ENCODE data around the gene VGLL4. TPM values are rescaled to one million over a fixed set of nuclear protein-coding genes. Genes with fewer than 3 reads are reported as not detected.

Gene VGLL4
- total RNA-seq, 2 experiments from 2014 or later, result 24.4 to 24.9 TPM

DNA sequence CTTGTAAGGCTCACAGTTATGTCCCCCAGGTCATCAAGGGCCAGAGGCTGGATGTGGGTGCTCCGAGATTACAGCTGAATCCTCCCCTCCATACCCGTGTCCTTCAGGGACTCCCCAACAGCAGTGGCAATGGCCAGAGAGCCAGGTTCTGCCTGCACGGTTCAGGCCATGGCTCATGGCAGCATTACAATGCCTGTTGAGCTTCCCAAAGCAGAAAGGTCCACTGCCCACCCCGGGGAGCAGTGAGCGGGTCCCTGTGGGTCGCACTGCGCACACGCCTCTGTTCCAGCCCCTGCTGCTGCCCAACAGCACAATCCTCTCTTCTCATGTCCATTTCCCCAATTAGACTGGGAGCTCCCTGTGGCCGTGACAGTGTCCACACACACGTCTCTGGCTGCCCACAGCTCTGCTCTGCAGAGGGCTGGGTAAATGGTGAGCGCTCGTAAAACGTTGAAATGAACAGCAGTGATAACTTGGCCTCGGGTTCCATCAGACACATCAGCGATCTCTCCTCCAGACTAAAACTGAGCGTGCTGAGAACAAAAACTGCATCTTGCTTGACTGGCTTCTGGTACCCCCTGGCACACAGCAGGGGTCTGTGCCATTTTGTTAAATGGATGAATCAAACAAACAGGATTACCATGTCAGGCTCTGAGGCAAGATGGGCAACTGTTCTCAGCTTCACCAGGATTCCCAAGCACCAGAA is 80.4 kb downstream of the VGLL4 start:
- Mint-ChIP-seq H3K27ac (no peak overlapping the region), H3K36me3 (ENCODE audit: low read depth) (peaks cover 6% of the 10 kb centered on the region)
- CTCF ChIA-PET, result interaction anchor here (1.1 kb wide), 1 partner anchor 85 kb away, joined by 3 read pairs; no protein-coding TSS in a partner anchor

DNA sequence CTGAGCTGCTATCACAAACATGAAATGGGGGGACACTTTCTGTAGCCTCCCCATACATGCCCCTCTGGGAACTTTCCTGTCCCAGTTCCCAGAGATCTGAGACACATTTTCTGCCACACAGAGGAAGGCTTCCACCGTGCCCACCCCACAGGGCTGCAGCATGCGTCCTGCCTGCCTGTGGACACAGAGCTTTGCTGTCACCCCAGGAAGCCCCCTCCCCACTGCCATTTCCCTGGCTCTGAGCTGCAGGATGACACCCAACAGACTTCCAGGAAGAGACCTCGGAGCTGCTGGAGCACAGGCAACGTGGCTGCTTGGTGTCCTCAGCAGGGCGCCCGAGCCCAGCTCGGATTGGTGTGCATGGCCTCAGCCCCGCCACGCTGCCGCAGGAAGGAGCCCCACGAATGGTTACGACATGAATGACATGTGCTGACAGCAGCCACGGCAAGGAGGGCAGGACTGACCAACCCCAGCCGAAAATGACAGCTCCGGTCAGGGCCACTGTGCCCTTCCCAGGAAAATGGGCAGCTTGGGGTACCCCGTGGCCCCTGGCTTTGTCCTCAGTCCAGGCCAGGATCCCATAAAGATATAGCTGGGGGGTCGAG is 81.3 kb downstream of the VGLL4 start:
- ATAC-seq (no peak), DNase-seq (no peak)
- H3K4me3 Mint-ChIP-seq, result no peak overlapping the region
- ChIA-PET CTCF (interaction anchor here (1.1 kb wide), 1 partner anchor 86 kb away, joined by 3 read pairs; no protein-coding TSS in a partner anchor), POLR2A (no interaction called here)
- H3K27me3 Mint-ChIP-seq, result no peaks in the 10 kb centered on the region
- H3K27ac Mint-ChIP-seq, result peak overlapping the region; percentile 24
- H3K4me1 Mint-ChIP-seq, result peaks cover 8% of the 10 kb centered on the region
- H3K36me3 Mint-ChIP-seq (ENCODE audit: low read depth), result peaks cover 12% of the 10 kb centered on the region
- no peaks in the 10 kb centered on the region for H3K9me3 Mint-ChIP-seq (ENCODE audit: low read depth)
- intact Hi-C loops (cut with DNase I, micrococcal nuclease), result loop anchor here in 1 of 2 experiments (10.0 kb wide), 1 partner anchor 82 kb away; the partner anchor contains the start of gene VGLL4

More for the DNA sequence above, 80.4 kb downstream of the VGLL4 start:
- Mint-ChIP-seq H3K4me1 (peaks cover 4% of the 10 kb centered on the region), H3K27me3 (no peaks in the 10 kb centered on the region), H3K4me3 (no peak overlapping the region), H3K9me3 (ENCODE audit: low read depth) (no peaks in the 10 kb centered on the region)
- POLR2A ChIA-PET, result interaction anchor here (0.5 kb wide), 1 partner anchor 93 kb away, joined by 3 read pairs; no protein-coding TSS in a partner anchor
- DNase-seq (no peak), ATAC-seq (no peak)
- intact Hi-C loops (cut with DNase I, micrococcal nuclease), result loop anchor here in 1 of 2 experiments (10.0 kb wide), 1 partner anchor 81 kb away; the partner anchor contains the start of gene VGLL4

- Mint-ChIP-seq H3K27ac (no peak overlapping the region), H3K36me3 (ENCODE audit: low read depth) (peaks cover 17% of the 10 kb centered on the region)
- CTCF ChIA-PET, result interaction anchor here (1.2 kb wide), 1 partner anchor 91 kb away, joined by 4 read pairs; no protein-coding TSS in a partner anchor
These were observed 83.0 kb downstream of the VGLL4 start for GRCh38 chr3:11560746-11561145.

GRCh38 chr3:11559816-11560633 is 83.7 kb downstream of the VGLL4 start:
- POLR2A ChIA-PET, result no interaction called here
- no peaks in the 10 kb centered on the region for H3K27me3 Mint-ChIP-seq

More at GRCh38 chr3:11560746-11561145, 83.0 kb downstream of the VGLL4 start:
- Mint-ChIP-seq H3K27me3 (no peaks in the 10 kb centered on the region), H3K4me3 (no peak overlapping the region), H3K9me3 (ENCODE audit: low read depth) (no peaks in the 10 kb centered on the region), H3K4me1 (peaks cover 8% of the 10 kb centered on the region)
- DNase-seq, result no peak
- POLR2A ChIA-PET, result no interaction called here
- ATAC-seq, result no peak
- intact Hi-C loops (cut with DNase I, micrococcal nuclease), result loop anchor here in 1 of 2 experiments (10.0 kb wide), 1 partner anchor 84 kb away; the partner anchor contains the start of gene VGLL4

DNA sequence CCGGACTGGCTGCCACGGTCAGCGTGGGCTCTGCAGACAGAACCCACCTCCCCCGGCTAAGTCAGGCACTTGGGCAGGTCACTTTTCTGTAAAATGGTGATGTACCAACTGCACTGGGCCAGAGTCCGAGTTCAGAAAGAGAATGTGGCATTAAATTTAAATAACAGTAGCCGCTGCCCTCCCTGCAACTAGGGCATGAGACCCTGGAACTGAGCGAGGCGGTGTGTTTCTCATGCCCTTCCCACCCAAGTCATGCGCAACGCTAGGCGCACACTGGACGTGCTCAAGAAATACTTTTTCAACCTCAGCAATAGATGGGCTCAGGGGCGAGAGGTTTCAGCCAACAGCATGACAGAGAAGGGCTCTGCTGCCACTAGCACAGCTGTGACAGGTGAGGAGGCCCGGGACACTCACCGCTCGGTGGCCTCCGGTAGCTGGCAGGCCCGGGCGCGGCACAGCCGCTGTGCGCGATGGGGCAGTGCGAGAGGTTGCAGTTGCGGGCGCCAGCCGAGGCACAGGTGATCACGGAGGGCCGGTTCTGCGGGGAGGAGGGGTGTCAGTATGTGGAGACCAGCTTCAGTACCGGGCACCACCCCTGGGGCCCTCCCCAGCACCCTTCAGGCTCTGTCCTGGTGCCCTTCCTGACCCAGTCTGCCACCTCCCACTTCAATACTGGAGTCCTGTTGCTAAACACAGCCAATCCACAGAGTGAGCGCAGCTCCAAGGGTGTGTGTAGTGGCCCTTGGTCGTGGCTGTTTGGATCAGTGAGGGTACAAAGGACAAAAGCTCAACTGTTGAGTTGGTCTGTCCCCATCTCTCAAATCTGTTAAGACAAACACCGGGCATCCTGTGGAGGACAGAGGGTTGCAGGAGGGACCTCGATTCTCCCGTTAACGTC is 84.5 kb downstream of the VGLL4 start:
- POLR2A ChIA-PET, result no interaction called here

More at GRCh38 chr3:11559816-11560633, 83.7 kb downstream of the VGLL4 start:
- CTCF ChIA-PET, result interaction anchor here (1.2 kb wide), 1 partner anchor 91 kb away, joined by 4 read pairs; no protein-coding TSS in a partner anchor
- H3K9me3 Mint-ChIP-seq (ENCODE audit: low read depth), result no peaks in the 10 kb centered on the region
- peaks cover 8% of the 10 kb centered on the region for H3K4me1 Mint-ChIP-seq
- H3K36me3 Mint-ChIP-seq (ENCODE audit: low read depth), result peaks cover 22% of the 10 kb centered on the region
- ATAC-seq (no peak), DNase-seq (no peak)
- peak overlapping the region; percentile 47 for H3K27ac Mint-ChIP-seq
- no peak overlapping the region for H3K4me3 Mint-ChIP-seq
- intact Hi-C loops (cut with DNase I, micrococcal nuclease), result loop anchor here (5.0 to 10.0 kb wide), 2 partner anchors 82 to 85 kb away; partner anchors contain the start of gene VGLL4 (in 2 of the 2)

DNA sequence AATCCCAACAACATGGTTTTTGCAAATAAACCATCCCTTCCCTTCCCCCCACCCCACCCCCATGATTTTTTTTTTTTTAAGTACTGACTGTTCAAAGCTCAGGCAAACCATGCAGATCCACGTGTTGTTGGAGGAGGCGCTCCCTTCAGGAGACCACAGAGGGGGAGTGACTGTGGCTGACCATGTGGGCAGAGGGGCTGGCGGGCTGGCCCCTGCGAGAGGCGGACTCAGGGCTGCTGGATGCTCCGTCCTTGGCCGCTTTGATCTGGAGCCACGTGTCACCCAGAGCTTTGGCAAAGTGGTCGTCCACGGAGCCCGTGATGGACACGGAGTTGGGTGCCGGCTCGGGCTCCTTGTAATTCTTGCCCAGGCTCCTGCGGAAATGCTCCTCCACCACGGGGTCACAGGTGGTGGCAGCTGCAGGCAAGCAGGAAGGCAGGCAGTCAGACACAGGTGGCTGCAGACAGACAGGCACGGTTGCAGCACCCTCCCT is 85.3 kb downstream of the VGLL4 start:
- ChIA-PET CTCF (interaction anchor here (0.5 kb wide), 1 partner anchor 77 kb away, joined by 3 read pairs; no protein-coding TSS in a partner anchor), POLR2A (no interaction called here)
- no peak overlapping the region for H3K4me3 Mint-ChIP-seq
- peaks cover 8% of the 10 kb centered on the region for H3K4me1 Mint-ChIP-seq
- DNase-seq (no peak), ATAC-seq (no peak)
- H3K36me3 Mint-ChIP-seq (ENCODE audit: low read depth), result peaks cover 22% of the 10 kb centered on the region
- H3K27ac Mint-ChIP-seq, result peak overlapping the region; percentile 42
- H3K9me3 Mint-ChIP-seq (ENCODE audit: low read depth), result no peaks in the 10 kb centered on the region
- intact Hi-C loops (cut with DNase I, micrococcal nuclease), result loop anchor here in 1 of 2 experiments (5.0 kb wide), 1 partner anchor 84 kb away; the partner anchor contains the start of gene VGLL4
- H3K27me3 Mint-ChIP-seq, result no peaks in the 10 kb centered on the region

More for the DNA sequence above, 84.5 kb downstream of the VGLL4 start:
- H3K4me3 Mint-ChIP-seq, result no peak overlapping the region
- peaks cover 22% of the 10 kb centered on the region for H3K36me3 Mint-ChIP-seq (ENCODE audit: low read depth)
- peaks cover 8% of the 10 kb centered on the region for H3K4me1 Mint-ChIP-seq
- CTCF ChIA-PET, result no interaction called here
- no peak for DNase-seq
- H3K9me3 Mint-ChIP-seq (ENCODE audit: low read depth), result no peaks in the 10 kb centered on the region
- H3K27me3 Mint-ChIP-seq, result no peaks in the 10 kb centered on the region
- ATAC-seq, result no peak
- intact Hi-C loops (cut with DNase I, micrococcal nuclease), result loop anchor here in 1 of 2 experiments (5.0 kb wide), 1 partner anchor 83 kb away; the partner anchor contains the start of gene VGLL4
- H3K27ac Mint-ChIP-seq, result no peak overlapping the region

- H3K36me3 Mint-ChIP-seq (ENCODE audit: low read depth), result peaks cover 25% of the 10 kb centered on the region
- intact Hi-C loops (cut with DNase I, micrococcal nuclease), result loop anchor here in 1 of 2 experiments (5.0 kb wide), 1 partner anchor 84 kb away; the partner anchor contains the start of gene VGLL4
- H3K4me3 Mint-ChIP-seq, result no peak overlapping the region
- peaks cover 8% of the 10 kb centered on the region for H3K4me1 Mint-ChIP-seq
- peak overlapping the region; percentile 42 for H3K27ac Mint-ChIP-seq
- POLR2A ChIA-PET, result no interaction called here
- ATAC-seq (peak; percentile 76), DNase-seq (peak; percentile 50)
- H3K9me3 Mint-ChIP-seq (ENCODE audit: low read depth), result no peaks in the 10 kb centered on the region
- CTCF ChIA-PET, result interaction anchor here (0.5 kb wide), 1 partner anchor 78 kb away, joined by 3 read pairs; no protein-coding TSS in a partner anchor
- no peaks in the 10 kb centered on the region for H3K27me3 Mint-ChIP-seq
These were observed 85.7 kb downstream of the VGLL4 start for GRCh38 chr3:11558002-11558401.

GRCh38 chr3:11556851-11557644 is 86.7 kb downstream of the VGLL4 start:
- DNase-seq, result no peak
- ChIA-PET POLR2A (interaction anchor here (0.6 kb wide), 1 partner anchor 1066 kb away, joined by 3 read pairs; no protein-coding TSS in a partner anchor), CTCF (interaction anchor here (0.5 to 1.1 kb wide), 3 partner anchors 17 to 693 kb away, joined by 3 read pairs; no protein-coding TSS in a partner anchor)
- no peak overlapping the region for H3K4me3 Mint-ChIP-seq
- no peaks in the 10 kb centered on the region for H3K27me3 Mint-ChIP-seq
- H3K9me3 Mint-ChIP-seq (ENCODE audit: low read depth), result no peaks in the 10 kb centered on the region
- ATAC-seq, result no peak
- intact Hi-C loops (cut with DNase I, micrococcal nuclease), result loop anchor here in 1 of 2 experiments (5.0 kb wide), 1 partner anchor 85 kb away; the partner anchor contains the start of gene VGLL4
- H3K36me3 Mint-ChIP-seq (ENCODE audit: low read depth), result peaks cover 34% of the 10 kb centered on the region
- no peak overlapping the region for H3K27ac Mint-ChIP-seq
- peaks cover 8% of the 10 kb centered on the region for H3K4me1 Mint-ChIP-seq

- intact Hi-C loops (cut with DNase I, micrococcal nuclease), result loop anchor here in 1 of 2 experiments (5.0 kb wide), 1 partner anchor 86 kb away; the partner anchor contains the start of gene VGLL4
- POLR2A ChIA-PET, result interaction anchor here (0.6 kb wide), 1 partner anchor 1065 kb away, joined by 3 read pairs; no protein-coding TSS in a partner anchor
- no peaks in the 10 kb centered on the region for H3K9me3 Mint-ChIP-seq (ENCODE audit: low read depth)
- H3K4me3 Mint-ChIP-seq, result no peak overlapping the region
- peaks cover 38% of the 10 kb centered on the region for H3K36me3 Mint-ChIP-seq (ENCODE audit: low read depth)
- H3K27me3 Mint-ChIP-seq, result no peaks in the 10 kb centered on the region
- ATAC-seq, result no peak
- CTCF ChIA-PET, result interaction anchor here (0.5 to 0.7 kb wide), 2 partner anchors 497 to 692 kb away, joined by 3 read pairs; no protein-coding TSS in a partner anchor
- H3K27ac Mint-ChIP-seq, result no peak overlapping the region
- DNase-seq, result no peak
- peaks cover 8% of the 10 kb centered on the region for H3K4me1 Mint-ChIP-seq
These were observed 87.7 kb downstream of the VGLL4 start for GRCh38 chr3:11555881-11556633.
